Effector memory CD4-positive, alpha-beta T cell (primary cell): ENCODE data around the gene TBCCD1.
"Not testable (repeated sequence)": the region's sequence is repeated elsewhere in the genome, so short reads cannot be mapped to it uniquely, and the experiment has no call there.

ENCODE experiments used
- DNase-seq, 3 donors: peaks; one replicate each; pipeline ENCODE4 v3.0.0-alpha.2; 2020
- H3K27ac ChIP-seq: 2 replicates; pipeline ENCODE4 v1.7.0; 2013; ENCODE audit warnings: mild to moderate bottlenecking, low read length, moderate library complexity; ENCODE audit not compliant: insufficient read depth, poor library complexity, severe bottlenecking
- H3K27me3 ChIP-seq: replicated peaks from 2 replicates; pipeline ENCODE4 v1.7.0; 2013; ENCODE audit warnings: mild to moderate bottlenecking, low read length; ENCODE audit not compliant: insufficient read depth, control insufficient read depth, poor library complexity, severe bottlenecking
- H3K36me3 ChIP-seq: 2 replicates; pipeline ENCODE4 v1.7.0; 2013; ENCODE audit warnings: mild to moderate bottlenecking, low read length, moderate library complexity; ENCODE audit not compliant: control insufficient read depth, insufficient read depth
- H3K4me1 ChIP-seq: 2 replicates; pipeline ENCODE4 v1.7.0; 2013; ENCODE audit warnings: low read length, mild to moderate bottlenecking; ENCODE audit not compliant: control insufficient read depth, insufficient read depth, poor library complexity, severe bottlenecking
- H3K4me3 ChIP-seq: 2 replicates; pipeline ENCODE4 v1.7.0; 2013; ENCODE audit warnings: low read length, low read depth, mild to moderate bottlenecking; ENCODE audit not compliant: insufficient read depth, poor library complexity, severe bottlenecking
- H3K9me3 ChIP-seq: 2 replicates; pipeline ENCODE4 v1.7.0; 2013; ENCODE audit warnings: mild to moderate bottlenecking, low read length, moderate library complexity; ENCODE audit not compliant: control insufficient read depth

The TBCCD1 gene

DNA sequence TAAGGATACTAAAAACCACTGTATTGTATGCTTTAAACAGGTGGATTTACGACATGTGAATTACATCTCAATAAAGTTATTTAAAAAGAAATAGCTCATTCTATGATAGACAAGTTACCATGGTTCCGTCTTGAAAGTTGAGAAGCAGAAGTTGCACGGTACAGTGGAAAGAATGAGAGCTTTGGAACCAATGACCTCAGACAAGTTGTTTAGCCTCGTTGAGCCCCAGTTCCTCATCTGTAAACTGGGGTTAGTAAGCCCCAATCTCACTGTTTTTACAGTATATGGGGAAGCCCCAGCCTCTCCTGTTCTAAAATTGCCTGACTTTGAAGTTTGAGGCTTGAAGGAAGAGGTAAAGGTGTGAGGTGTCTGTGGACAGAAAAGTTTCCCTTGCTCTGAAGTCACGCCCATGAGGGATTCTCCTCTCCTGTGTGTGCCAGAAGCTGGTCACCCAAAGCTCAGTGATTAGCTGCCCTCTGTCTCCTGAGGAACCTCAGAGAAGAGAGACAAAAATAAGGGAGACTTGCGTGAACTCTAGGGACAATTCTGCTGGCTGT is 32.9 kb downstream of the TBCCD1 start:
- Histone ChIP-seq H3K4me1 (peaks cover 17% of the 10 kb centered on the region), H3K9me3 (no peaks in the 10 kb centered on the region), H3K27ac (no peak overlapping the region), H3K27me3 (no peaks in the 10 kb centered on the region), H3K36me3 (no peaks in the 10 kb centered on the region), H3K4me3 (no peak overlapping the region)
- DNase-seq: peak; percentile 14 to 41 (median 24)

DNA sequence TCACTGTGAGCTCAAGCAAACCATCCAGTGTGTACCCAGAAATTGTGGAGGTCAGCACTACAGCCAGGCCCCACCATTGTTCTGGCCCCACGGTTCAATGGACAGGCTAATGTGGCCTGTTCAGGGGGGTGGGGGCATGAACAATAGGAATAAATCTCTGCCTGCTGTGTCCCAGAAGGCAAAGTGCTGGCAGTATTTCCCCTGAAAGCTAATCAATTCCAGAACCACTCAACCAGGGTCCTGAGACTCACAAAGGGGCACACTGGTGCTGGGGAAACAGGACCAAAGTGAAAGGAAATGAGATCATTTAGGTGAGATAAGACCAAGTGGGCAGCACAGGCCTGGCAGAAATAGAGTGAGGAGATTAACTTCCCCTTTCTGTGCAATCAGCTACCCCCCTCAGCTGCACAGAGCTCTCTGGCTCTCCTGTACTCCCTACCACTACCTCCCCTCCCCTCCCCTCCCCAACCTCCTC is 34.5 kb downstream of the TBCCD1 start:
- H3K4me3 ChIP-seq: no peak overlapping the region
- H3K36me3 ChIP-seq: no peaks in the 10 kb centered on the region

DNA sequence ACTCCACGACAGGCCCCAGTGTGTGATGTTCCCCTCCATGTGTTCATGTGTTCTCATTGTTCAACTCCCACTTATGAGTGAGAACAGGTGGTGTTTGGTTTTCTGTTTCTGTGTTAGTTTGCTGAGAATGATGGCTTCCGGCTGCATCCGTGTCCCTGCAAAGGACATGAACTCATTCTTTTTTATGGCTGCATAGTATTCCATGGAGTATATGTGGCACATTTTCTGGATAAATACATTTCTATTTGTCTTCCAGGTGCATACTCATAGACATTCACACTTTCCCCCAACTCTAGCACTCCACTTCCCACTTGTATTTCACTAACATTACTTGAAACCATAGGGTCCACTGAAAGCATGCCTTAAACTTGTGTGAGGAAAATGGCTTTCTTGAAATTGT is 35.4 kb downstream of the TBCCD1 start:
- H3K27me3 ChIP-seq, H3K27ac ChIP-seq, H3K9me3 ChIP-seq, DNase-seq, H3K36me3 ChIP-seq, H3K4me3 ChIP-seq: not testable (repeated sequence)
- H3K4me1 ChIP-seq: peaks cover 17% of the 10 kb centered on the region

More for the DNA sequence above, 34.5 kb downstream of the TBCCD1 start:
- no peaks in the 10 kb centered on the region for H3K9me3 ChIP-seq
- H3K27me3 ChIP-seq: no peaks in the 10 kb centered on the region
- no peak overlapping the region for H3K27ac ChIP-seq
- DNase-seq: no peak
- peaks cover 17% of the 10 kb centered on the region for H3K4me1 ChIP-seq

DNA sequence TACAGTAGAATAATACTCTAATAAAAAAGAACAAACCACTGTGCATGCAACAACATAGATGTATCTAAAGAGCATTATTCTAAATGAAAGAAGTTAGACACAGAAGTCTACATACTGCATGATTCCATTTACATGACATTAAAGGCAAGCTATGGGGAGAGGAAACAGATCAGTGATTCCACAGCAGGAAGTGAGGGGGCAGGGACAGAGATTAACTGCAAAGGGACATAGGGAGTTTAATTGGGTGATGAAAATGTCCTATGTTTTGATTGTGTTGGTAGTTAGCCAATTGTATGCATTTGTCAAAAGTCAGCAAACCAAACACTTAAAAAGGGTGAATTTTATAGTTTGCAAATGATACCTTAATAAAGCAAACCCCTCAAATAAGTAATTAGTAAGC is 36.7 kb downstream of the TBCCD1 start:
- H3K4me3 ChIP-seq: no peak overlapping the region
- DNase-seq: no peak
- H3K36me3 ChIP-seq: no peaks in the 10 kb centered on the region
- H3K9me3 ChIP-seq: no peaks in the 10 kb centered on the region
- peaks cover 17% of the 10 kb centered on the region for H3K4me1 ChIP-seq
- no peak overlapping the region for H3K27ac ChIP-seq
- no peaks in the 10 kb centered on the region for H3K27me3 ChIP-seq

DNA sequence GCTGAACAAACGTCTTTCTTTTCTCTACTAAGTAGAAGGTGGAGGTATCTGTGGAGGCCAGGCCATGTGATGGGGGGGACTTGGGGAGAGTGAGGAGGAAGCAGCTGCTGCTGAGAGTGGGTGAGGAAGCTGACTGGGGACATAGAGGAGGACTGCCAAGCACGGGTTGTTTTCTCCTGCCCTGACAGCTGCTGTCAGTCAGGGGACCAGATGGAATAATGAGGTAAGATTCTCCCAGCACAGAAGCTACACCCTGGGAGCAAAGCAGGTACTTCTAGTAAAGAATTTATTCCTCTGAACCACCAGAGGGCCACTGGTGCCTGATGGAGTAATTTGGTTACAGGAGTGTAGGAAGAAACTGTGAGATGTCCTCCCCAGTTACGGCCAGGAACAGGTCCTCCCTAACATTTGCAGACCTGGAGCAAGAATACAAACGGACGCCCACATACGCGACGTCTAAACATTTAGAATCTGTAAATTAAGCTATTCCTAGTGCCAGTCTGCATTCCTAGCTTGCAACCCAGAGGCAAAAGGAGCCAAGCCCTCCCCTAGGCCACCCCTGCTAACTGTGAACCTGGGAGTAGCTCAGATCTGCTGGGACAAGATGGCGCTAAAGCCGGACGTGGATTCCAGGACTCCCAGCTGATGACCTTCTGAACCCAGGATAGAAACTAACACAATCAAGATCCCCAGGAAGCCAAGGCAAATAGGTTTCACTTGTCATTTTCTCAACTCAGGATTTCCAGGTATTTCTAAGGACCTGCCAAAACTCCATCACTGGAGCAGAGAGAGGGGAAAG is 37.7 kb downstream of the TBCCD1 start:
- H3K36me3 ChIP-seq: no peaks in the 10 kb centered on the region
- H3K4me1 ChIP-seq: peaks cover 14% of the 10 kb centered on the region
- no peaks in the 10 kb centered on the region for H3K9me3 ChIP-seq
- DNase-seq: no peak
- H3K4me3 ChIP-seq: no peak overlapping the region
- H3K27me3 ChIP-seq: no peaks in the 10 kb centered on the region
- no peak overlapping the region for H3K27ac ChIP-seq

DNA sequence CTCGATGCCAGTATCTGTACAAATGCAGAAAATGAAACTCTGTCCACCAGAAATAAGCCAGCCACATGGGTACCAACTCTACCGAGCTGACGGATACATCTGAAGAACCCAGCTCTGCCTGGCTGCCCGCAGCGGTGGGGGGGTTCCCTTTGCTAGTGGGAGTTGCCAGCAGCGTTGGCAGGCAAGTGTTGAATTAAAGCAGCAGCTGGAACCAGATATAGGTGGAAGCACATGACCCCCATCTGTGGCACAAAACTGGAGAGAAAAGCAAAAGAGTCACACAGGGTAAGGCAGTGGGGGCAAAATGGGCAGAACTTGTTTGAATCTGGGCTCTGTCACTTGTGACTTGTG is 40.9 kb downstream of the TBCCD1 start:
- Histone ChIP-seq H3K36me3 (no peaks in the 10 kb centered on the region), H3K4me1 (no peaks in the 10 kb centered on the region), H3K4me3 (no peak overlapping the region), H3K9me3 (no peaks in the 10 kb centered on the region), H3K27ac (no peak overlapping the region), H3K27me3 (no peaks in the 10 kb centered on the region)
- no peak for DNase-seq

DNA sequence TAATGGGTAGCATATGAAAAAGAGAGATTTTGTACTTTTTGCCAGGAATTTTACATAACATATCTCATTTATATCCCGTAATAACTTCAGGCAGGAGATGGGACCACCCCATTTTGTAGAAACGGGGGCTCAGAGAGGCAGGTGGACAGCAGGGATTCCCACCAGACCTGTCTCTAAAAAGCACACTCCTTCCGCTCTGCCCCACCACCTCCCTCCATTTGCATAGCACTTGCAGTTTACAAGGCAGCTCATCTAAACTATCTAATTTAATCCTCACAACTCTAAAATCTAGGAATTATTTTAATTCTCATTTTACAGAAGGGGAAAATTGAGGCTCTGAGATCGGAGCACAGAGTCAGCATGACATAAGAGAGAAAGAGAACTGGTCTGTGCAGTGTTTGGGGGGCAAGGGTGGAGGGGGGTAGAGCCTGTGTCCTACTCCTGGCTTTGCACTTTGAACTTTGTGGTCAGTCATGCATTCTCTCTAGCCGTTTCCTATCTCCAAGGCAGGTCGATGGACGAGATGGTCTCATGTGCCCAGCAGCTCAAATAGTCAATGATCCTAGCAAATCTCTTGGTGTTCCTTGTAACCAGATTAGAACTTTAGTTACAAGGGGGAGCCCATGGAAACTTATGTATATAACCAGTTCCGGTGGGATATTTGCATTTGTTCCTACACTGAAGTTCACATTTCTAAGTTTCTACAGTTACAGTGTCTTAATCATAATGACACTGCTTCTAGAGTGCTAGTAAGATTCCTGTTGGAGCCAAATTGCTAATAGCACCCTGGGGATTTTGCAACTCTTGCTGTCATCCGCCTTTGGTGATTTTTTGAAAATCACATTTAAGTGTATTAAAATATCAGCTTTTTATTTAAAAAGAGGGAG is 41.5 kb downstream of the TBCCD1 start:
- Histone ChIP-seq H3K36me3 (no peaks in the 10 kb centered on the region), H3K4me1 (no peaks in the 10 kb centered on the region), H3K27me3 (no peaks in the 10 kb centered on the region), H3K27ac (no peak overlapping the region), H3K9me3 (no peaks in the 10 kb centered on the region), H3K4me3 (no peak overlapping the region)
- no peak for DNase-seq

DNA sequence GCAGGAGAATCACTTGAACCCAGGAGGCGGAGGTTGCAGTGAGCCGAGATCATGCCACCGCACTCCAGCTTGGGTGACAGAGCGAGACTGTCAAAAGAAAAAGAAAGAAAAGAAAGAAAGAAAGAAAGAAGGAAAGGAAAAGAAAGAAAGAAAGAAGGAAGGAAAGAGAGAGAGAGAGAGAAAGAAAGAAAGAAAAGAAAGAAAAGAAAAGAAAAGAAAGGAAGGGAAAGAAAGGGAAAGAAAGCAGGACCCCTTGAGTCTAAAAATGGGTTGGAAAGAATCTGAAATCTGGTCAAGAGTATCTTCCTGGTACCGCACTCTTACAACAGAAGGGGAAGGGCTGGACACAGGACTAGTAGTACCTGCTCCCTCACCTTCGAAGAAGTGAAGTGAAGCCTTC is 42.5 kb downstream of the TBCCD1 start:
- no peak overlapping the region for H3K4me3 ChIP-seq
- H3K27ac ChIP-seq: no peak overlapping the region
- H3K4me1 ChIP-seq: peaks cover 7% of the 10 kb centered on the region
- H3K27me3 ChIP-seq: no peaks in the 10 kb centered on the region
- H3K9me3 ChIP-seq: no peaks in the 10 kb centered on the region
- H3K36me3 ChIP-seq: no peaks in the 10 kb centered on the region
- no peak for DNase-seq

DNA sequence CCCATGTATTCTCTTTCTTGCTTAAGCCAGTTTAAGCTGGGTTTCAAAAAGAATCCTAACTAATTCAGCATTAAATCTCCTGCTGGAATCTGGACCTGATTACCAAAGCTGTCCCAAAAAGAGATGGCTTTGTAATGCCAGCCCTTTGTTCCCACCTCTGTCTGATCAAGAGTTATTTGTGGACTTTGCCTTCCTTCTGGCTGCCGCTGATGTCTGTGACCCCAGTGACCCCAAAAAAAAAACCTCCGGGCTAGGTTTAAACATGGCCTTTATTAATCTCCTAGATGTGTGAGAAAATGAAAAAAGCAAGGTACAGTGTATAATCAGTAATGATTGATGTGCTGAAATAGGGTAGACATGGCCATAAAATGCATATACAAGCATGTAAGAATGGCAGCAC is 43.7 kb downstream of the TBCCD1 start:
- DNase-seq: no peak
- H3K4me1 ChIP-seq: peaks cover 19% of the 10 kb centered on the region
- H3K9me3 ChIP-seq: no peaks in the 10 kb centered on the region

DNA sequence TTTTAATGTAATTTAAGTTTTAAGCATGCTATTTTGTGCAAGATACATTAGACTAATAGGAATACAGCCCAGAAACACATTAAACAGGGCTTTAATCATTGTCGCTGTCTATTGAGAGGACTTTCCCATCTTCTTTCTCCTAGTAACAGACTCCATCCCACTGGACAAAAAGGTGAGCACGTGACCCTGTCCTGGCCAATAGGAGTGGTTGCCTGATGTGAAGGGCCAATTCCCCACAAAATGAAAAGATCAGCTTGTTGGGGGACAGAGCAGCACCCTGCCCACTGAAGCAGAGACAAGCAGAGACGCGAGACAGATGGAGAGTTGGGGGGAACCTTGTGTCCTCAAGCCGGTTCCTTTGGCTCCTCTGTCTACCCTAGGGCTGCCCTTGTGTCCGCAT is 44.1 kb downstream of the TBCCD1 start:
- no peak overlapping the region for H3K4me3 ChIP-seq
- H3K4me1 ChIP-seq: peaks cover 23% of the 10 kb centered on the region
- no peaks in the 10 kb centered on the region for H3K27me3 ChIP-seq
- DNase-seq: no peak
- no peaks in the 10 kb centered on the region for H3K9me3 ChIP-seq
- no peaks in the 10 kb centered on the region for H3K36me3 ChIP-seq
- H3K27ac ChIP-seq: no peak overlapping the region

More for the DNA sequence above, 43.7 kb downstream of the TBCCD1 start:
- Histone ChIP-seq H3K4me3 (no peak overlapping the region), H3K27ac (no peak overlapping the region), H3K27me3 (no peaks in the 10 kb centered on the region), H3K36me3 (no peaks in the 10 kb centered on the region)
